GM19023 (cell line): ENCODE data around the gene ALKBH3.

Experiments used
- ATAC-seq: cut with Tn5 transposase; IDR thresholded peaks from one replicate; pipeline ENCODE4 v1.9.1; 2021; ENCODE audit warnings: mild to moderate bottlenecking, moderate library complexity; ENCODE audit not compliant: unreplicated experiment

Gene ALKBH3

DNA sequence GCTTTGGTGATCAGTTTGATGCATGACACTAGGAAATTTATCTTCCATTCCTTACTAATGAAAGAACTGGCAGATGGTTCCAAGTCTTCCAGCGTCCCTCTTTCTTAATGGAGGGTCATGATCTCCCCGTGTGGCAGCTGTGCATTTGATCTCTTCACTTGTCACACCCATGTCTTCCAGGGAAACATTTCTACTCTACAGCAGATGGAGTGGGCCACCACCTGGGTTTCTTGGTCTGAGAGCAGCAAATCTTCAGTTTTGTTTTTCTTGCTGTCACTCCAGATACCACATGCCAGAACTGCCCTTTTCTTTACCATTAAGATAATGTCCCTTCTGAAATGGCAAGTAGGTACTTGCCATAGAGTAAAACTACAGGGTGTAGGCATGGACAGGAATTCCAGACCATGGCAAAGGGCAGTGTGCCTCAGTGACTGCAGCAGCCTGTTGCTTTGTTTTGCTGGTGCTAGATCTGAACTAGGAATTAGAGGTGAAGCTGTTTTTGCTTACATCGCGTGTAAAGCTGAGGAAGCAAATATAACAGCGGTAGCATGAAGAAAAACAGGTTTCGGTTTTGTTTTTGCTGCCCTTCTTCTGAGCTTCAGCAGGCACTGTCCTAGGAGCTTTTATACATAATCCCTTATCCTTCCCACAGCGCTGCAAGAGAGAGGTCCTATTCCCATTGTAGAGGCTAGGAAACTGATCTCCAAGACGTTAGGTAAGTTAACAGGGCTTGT, 41.1 kb downstream of the ALKBH3 start:
- no peak for ATAC-seq

DNA sequence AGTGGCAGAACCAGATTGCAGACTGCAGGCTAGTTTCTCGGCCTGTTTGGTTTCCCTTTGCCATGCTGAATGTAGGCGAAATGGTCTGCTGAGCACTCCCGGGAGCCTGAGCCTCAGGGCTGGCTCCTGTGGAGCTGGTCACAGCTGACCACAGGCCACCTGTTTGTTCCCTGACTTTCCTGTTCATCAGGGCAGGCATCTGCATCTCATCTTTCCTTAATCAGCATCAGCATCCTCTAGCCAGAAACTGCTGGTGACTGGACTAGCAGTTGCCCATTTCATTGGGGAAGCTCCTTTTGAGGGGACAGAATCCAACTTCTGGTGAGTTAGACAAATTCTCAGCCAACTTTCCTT, 41.6 kb downstream of the ALKBH3 start:
- no peak for ATAC-seq

DNA sequence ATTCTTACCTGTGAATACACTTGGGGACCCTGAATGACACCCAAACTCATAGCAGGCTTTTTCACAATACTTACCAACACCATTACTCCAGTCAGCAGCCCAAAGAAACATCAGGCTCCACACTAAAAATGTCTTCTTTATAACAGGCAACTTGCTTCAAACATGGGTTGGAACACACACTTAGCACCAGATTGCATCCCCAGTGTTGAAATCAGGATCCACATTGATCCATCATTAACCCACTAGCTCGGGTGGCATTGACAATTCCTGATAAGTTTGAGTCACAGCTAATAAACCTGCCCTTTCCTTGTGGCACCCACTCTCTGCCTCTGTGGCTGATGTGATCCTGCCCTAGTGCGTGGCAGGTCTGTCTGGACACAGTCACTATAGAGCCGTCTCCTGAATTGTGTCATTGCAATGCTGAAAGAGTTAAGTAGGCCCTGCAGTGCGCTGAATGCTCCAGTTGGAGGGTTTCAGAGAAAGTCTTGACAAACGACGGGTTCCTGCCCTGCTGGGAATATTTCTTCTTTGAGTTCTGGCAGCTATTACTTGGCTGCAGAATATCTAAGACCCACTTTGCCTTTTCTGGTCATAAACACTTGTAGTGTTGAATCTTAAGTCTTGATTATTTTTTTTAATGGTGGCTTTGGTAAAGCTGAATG, 42.2 kb downstream of the ALKBH3 start:
- ATAC-seq: no peak

DNA sequence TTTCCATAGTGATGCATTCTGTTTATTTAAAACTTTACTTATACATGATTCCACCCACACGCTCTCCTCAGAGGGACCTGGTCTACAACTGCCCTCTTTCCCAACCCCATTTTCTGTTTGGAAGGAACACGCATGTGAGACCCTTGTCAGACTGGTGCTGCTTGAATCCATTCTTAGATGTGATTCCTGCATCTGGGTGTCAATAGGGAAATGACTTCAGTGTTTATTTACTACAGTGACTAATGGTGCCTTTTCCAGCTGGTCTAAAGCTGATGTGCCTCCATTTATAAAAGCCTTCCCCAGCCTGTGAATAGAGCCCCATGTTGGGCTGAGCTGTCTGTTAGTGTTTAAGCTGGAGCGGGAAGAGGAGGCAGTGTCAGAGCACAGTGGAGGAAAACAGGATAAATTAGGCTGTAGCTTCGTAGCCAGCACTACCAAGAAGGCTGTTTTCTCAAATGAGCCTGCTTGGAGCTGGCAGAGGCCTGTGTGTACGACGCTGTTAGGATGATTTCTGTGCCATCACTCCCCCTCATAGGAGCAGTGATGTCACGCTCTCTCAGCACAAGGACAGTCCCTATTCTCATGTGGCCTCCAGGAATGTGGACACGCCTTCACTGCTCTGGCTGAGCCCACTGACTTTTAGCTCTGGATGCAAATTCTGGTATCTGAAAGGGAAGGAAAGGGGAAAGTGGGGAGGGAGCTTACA, 42.9 kb downstream of the ALKBH3 start:
- no peak for ATAC-seq

DNA sequence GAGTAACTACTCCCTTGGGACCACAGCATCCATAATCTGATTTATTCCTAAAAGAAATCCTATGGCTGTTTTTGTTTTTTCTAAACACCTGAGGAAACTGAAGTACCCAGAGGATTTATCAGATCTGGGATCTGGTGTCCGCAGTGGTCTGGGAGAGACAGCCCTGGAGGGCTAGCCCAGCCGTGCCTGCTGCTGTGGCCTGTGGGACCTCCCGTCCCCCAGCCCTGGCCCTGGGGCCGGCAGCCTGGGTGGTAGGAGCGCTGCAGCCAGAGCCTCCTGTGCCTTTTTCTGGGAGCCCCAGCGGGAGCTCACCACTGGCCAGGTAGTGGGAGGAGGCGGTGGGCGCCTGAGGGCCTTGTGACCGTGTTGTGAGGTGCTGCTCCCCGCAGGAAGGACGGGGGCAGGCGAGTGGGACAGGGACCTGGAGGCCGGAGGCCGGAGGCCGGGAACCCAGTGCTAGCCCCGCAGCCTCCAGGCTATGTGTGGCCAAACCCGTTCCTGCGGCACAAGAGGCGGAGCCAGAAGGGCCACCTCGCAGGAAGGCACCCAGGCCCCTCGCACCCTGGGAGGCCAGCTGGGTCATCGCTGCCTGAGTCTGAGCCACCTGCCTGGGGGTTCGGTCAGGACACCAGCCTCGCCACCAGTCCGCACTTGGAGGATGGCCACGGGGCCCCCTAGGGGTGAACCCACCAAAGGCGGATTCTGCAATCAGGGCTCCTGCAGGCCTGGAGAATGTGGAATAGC, 43.7 kb downstream of the ALKBH3 start:
- no peak for ATAC-seq

DNA sequence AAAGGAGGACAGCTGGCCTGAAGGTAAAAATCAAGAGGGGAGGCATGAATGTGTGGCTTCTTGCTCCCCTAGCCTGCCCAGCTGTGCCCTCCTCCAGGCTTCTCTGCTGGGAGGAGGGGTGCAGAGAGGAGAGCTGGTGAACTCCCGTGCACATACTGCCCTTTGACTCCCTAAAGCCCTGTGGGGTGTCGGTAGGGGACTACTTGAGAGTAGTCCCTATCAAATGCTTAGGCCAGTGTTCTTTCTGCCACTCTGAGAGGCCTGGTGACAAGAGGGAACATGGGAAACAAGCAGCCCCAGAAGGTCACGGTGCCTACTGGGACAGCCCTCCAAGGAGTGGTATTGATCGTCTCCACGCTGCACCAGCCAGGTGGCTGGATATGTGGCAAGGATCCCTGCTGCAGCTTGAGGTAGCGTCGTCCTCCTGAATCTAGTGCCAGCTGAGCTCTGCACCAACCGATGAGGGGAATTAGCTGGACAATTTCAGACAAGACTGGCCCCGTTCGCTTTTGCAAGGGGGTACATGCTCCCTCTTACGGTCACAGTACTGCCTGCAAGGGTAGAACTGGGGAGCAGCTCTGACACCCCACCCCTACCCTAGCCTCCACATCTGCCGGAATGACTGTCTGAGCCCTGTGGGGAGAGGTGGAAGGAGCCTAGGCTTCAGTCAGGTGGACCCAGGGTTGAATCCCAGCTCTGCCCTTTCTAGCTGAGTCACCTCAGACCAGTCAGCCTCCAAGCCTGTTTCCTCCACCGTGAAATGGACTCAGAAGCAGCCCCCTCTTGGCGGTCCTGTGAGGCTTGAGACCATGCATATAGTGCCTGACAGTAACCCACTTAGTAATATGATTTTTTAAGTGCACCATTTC, 44.7 kb downstream of the ALKBH3 start:
- no peak for ATAC-seq

DNA sequence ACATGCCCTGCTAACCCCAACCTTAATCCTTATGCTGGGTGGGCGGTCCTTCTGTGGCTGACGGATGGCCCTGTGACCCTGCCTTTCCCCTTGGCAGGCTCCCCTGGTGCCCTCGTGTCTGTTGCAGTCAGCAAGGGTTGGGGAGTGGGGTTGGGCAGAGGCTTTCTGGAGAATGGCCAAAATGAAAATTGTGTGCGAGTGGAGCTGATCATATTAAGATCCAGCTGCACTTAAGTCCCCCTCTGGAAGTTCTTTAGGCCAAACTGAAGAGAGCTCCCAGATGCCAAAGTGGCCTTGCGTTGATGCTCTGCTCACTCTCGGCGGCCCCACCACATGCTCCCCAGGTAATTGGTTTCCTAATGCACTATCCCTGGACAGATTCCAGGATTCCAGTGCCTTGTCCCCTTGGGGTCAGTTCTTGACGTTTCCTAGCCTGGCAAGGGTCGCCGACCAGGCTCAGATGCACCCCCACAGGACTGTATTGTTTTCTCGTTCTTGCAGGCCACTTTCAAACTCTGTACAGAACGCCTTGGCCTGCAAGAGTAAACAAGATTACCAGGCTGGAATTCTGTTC, 45.4 kb downstream of the ALKBH3 start:
- no peak for ATAC-seq

DNA sequence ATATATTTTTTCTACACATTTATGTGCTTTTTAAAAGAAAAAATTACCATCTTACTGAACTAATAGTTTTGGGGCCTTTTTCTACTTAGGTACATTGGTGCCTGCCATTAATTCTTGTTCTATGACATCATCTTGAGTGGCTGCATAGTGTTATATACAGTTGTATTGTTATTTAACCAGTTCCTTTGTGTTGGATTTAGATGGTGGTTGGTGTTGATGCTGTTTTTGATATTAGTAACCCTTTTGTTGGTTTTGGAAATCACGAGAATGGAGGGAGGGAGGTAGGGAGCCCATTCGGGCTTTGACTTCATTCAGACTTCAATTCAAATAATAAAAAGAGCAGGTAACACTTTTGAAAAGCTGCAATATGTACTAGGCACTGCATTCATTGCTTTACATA, 46.4 kb downstream of the ALKBH3 start:
- ATAC-seq: no peak

DNA sequence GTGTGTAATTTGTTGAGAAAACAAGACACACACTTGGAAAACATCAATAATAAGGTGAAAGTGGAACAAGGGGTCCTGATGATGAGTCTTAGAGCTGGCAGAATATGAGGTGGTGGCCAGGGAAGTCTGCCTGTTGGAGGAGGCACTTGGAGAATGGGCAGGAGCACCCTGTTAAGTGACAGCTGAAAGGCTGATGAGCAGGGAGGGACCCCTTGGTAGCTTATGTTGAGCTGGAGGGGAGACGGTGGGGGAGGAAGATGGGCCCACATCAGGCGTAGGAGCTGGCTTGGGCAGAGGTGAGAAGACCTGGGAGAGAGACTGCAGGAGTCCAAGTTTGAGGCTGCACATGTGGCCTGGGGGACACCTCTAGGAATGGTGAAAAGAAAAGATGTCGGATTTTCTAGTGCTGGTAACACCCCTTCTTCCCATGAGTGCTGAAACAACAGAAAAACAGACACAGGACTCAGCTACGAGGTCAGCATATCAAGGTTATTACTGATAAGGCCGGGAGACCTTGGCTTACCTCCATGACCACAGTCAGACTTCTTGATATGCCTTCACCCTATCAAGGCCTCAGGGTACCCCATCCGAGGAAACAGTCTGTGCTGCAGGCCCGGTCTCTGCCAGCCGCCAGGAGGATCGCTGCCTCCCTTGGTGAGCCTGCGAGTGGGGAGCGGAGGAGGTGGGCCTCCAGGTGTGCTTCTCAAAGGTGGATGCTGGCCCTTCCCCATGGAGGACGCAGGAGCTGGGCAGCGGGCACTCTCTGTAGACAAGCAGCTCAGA, 47.5 kb downstream of the ALKBH3 start:
- no peak for ATAC-seq

DNA sequence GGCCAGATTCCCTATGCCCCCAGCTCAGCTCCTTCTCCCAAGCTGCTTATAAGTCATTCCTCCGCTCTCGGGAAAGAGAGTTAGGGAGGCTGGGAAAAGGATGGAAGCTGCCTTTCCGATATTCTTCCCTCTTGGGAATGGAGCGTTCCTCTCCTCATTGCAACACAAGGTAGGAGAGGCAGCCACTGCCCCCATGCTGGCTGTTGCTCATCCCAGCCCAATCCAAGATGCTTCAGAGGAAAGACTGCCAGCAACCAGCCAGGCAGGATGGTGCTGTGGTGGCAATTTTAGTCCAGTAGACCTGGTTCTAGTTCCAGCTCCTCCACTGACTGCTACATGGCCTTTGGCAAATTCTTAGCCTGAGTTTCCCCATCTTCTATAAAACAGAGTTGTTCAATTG, 48.1 kb downstream of the ALKBH3 start:
- ATAC-seq: no peak

DNA sequence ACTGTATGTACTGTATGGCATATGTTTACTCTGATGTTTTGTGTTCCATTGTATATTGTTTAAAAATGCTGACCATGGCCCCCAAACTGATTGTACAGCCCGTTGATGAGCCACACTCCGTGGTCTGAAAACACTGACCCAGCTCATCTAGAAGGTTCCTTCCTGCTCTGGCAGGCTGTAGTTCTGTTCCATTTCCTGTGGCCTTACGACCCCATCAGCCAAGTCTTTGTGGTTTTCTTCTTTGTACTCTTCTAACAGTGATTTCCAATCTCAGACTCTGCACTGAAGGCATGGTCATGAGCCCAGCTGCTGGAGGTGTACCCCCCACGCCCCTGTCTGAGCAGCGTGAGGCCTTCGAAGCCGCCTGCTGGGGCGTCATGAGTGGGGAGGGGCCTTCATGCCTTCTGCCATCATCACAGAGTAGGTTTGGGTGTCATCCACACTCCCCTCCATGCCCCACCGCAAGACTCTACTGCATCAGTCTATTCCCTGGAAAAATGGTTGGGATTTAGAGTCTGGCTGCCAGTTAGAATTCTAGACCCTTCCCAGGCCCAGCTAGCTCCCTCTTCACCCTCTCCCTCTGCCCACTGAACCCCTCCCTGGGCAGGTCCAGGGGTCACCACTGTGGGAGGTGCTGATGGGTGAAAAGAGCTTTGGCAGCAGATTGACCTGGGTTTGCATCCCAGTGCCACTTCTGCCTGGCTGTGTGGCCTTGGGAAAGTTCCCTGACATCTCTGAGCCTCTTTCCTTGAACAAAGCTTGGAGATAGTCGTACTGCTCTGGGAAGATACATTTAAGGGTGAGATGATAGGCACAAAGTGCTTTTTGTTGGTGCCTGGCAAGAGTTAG, 50.5 kb downstream of the ALKBH3 start:
- ATAC-seq: no peak

DNA sequence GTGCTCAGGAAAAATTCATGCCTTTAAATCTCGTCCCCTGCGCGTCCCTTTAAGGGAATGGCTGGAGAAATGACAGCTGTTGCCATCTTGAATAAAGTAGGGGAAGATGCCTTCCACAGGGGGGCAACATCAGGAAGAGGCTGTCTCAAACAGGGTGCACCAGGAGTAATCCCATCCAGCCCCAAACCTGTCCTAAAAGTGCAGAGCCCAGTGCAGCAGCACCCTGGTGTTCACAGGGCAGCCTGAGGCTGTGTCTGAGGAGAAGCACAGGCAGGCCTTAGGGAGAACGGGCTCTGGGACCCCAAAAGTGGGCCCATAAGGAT, 51.0 kb downstream of the ALKBH3 start:
- no peak for ATAC-seq

DNA sequence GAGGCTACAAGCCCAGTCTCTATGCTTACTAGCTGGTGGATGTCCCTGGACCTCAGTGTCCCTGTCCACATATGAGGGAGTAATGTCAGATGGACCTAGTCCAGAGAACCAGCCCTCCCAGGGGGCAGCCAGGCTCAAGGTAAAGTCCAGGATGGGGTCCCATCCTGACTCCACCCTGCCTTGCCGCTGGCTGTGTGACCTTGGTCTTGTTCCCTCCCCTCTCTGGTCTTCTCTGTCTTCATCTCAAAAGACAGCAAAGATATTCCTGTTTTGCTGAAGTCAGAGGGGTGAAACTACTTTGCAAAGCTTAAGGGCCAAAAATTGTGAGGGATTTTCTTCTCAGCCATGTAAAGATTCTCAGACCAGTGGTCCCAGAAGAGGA, 52.6 kb downstream of the ALKBH3 start:
- ATAC-seq: no peak

DNA sequence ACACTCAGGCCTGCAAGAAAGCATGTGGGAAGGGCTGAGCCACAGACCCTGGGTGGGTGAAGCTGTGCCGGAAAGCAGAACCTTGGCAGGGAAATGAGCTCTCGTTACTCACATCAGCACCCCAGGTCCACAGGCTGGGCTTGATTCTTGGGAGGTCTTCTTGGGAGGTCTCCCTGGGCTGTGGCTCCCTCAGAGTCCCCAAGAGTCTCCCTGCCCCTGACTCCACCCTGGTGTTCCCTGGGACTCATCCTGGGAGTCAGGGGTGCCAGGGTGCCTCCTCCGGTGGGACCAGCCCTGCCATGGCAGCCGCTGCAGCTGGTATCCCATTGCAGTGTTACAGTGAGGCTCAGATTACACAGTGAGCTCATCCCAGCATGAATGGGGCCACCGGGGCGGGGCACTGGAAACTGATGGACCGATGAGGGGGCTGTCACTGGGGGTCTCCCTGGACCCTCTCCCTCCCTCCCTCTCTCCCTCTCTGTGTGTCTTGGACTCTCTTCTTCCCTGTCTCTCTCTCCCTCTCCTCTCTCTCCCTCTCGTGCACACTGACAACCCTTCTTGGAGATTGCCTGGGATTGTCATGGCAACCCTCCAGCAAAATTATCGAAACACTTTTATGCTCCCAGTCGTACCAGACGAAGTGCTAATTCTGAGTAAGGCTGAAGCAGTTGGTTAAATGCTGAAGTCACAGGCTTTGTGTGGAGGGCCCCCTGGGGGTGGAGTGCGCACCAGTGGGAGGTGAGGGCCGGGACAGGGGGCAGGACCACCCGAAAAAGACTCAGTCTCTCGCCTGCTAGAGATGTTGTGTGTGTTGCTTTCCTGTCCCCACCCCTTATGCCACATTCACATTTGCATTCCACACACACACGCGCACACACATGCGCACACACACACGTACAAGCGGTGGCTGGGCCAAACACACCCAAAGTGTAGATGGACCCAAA, 53.2 kb downstream of the ALKBH3 start:
- ATAC-seq: no peak

DNA sequence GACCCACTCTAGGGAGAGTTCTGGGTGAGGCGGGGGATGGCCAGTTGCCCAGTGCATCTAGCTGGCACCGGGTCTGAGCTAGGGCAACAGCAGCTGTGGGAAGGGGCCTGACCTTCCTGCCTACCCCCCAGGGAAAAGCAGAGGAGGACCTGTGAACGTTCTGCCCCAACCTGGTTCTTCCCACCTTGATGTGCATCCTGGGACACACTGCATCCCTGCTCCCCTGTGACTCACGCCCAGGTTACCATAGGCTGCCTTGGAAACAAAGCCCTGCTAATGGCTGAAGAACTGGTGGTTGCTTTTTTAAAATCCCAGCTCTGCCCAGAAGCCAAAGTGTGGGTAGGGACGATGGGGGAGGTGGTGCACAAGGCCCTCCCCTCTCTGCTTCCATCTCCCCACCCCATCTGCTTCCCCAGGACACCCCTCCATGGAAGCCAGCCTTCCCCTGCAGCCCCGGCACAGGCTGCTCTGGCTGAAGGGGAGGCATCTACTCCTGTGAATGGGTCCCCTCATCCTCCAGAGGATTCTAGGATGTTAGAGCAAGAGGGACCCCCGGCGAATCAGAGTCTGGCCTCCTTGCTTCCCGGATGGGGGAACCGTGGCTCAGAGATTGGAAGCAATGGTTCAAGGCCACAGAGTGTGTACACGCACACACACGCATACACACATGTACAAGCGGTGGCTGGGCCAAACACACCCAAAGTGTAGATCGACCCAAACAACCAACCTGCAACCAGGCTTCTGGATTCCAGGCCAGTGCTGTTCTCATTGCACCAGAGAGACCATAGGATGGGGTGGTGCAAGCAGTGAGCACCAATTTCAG, 54.2 kb downstream of the ALKBH3 start:
- no peak for ATAC-seq

DNA sequence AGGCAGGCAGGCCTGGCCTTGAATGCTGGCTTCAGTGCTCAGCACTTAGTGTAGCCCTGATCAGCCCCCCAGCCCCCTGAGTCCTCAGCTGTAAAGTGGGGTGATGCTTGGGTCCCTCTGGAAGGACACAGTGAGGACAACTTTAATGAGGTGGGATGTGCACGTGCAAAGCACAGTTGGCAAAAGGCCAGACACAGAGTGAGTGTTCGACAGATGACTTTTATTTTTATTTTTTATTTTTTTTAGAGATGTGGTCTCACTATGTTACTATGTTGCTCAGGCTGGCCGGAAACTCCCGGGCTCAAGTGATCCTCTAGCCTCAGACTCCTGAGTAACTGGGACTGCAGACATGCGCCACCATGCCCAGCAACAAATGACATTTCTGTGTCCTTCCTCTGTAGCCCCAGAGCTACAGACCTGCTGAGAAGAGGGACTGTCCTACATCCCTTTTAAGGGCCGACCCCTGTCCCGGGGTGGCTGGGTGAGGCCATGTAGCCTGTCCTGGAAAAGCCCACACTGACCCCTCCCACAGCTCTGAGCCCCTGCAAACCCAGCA, 54.9 kb downstream of the ALKBH3 start:
- no peak for ATAC-seq
